ENCODE data around the gene JPT2.

The JPT2 gene

DNA sequence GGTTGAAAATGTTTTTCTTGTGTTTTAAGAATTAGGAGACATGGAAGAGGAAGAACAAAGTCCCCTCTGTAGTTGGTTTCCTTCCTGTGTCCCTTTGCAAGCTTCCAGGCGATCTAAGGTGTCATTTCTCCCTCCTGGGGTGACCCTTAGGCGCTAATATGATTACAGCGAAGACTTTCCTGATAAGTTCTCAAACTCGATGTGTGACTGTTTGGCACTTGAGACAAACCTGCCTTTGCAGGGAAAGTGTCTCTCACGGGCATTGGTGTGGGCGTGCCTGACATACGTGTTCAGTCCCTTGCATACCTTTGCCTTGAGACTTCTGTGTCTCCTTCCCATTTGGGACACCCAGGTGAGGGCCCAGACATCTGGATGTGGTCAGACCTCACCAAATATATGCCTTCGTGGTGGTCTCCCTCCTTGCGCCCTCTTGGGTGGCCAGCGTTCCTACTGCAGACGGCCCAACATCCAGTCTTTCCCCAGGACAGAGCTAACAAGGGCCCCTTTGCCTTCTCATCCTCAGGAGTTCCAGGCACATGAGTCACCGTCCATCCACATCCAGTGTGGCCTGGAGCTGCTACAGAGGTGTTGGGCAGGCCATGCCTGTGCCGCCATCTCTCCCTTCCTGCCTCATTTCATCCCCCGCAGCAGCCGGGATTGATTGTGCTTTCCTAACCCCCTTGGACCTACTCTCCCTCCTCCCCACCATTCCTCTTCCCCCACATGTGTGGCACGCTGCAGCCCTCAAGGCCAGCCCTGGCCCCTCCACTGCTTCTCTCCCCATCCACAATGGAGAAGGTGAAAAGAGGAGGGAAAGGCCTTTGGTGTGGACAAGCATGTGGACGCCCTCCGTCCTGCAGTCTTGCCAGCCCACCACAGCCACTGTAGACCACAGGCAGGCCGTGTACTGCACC, 3.1 kb upstream of the JPT2 start:
- peak; percentile 84 for DNase-seq (ENCODE audit: low read depth)

DNA sequence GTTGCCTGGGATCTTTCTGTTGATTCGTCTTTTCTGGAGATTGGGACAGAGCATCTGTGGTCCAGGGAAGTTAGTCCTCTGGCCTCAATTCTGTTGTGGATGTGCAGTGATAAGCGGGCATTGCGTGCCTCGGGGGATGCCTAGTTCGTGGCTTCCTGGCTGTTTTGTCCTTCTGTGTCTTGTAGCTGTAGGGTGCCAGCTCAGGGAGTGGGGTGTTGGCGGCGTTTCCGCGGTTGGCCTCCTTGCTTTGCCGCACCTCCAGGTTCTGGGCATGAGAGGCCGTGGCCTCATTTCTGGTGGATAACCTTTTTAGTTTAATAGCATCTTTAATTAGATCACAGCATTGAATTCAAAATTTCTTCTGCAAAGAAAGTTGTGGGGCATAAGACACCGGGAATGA, 1.4 kb upstream of the JPT2 start:
- no peak for DNase-seq (ENCODE audit: low read depth)

DNA sequence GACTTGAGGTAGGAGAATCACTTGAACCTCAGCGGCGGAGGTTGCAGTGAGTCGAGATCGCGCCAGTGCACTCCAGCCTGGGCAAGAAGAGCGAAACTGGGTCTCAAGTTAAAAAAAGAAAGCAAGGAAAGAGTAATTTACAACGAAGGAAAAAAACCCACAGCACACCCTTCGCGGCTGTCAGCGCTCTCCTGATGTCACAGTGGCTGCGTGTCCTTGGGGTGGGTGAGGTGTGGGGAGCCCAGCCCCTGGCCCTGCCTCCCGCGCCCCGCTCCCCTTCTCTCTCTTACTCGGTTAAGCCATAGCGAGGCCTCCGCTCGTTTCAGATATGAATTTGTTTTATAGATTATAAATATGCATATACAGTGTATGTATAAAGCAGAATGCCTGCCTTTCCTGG, 740 bp upstream of the JPT2 start:
- DNase-seq (ENCODE audit: low read depth) = no peak

DNA sequence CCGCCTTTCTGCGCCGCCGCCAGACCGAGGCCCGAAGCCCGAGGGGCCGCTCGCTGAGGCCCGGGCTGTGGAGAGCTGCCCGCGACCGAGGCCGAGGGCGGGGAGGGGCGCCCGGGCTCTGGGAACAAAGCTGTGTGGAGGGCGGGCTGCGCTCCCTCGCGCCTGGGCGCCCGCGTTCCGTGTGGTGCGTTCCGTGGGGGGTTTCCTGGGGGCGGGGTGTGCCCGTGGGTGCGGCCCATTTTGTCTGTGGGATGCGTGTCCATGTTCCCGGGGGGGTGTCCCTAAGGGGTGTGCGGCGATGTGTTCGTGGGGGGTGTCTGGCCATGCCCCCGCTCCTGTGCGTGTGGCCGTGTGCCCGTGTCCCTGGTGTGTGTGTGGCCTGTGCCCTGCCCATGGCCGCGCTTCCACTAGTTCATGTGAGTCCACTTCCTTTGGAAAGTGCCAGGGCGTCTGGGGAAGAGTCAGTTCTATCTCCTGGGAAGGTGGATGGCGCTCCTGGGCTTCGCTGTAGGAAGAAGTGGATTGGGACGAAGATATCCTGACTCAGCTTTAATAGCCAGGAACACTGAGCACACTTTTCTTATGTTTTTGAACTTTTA, 520 bp downstream of the JPT2 start:
- DNase-seq (ENCODE audit: low read depth) = peak; percentile 40

DNA sequence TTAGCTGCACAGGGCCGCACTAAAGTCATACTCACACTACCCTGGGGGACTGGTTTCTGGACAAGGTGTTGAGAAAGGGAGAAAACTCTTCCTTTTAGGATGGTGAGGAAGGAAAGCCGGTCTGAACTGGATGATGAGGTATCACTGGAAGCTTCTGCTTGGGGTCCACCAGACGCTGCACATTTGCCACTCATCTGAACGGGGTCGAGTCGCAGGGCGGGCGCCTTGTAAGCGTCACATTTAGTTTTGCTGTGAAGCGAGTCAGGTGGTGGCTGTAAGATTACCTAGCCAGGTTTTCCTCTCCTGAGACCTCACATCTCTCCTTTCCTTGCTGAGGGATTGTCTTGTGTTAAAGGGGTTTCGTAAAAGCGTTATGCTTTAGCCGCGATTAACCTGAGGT, 2.3 kb downstream of the JPT2 start:
- no peak for DNase-seq (ENCODE audit: low read depth)

DNA sequence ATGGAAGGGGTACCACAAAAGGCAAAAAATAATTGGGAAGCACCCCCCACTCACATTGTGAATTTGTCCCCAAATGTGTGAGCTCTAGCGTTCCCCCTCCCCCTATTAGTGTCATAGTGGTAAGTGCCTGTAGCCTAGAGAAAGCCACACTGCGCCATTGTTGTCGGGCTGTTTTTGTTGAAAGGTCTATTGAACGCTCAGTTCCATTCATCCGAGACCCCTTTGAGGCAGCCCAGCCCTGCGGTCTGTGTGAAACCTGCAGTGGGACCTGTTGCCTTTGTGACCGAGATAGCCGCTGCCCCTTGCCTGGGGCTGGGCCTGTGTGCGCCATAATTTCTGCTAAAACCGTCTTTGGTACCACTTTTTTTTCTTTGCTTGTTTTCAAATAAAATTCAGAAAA, 3.0 kb downstream of the JPT2 start:
- no peak for DNase-seq (ENCODE audit: low read depth)

DNA sequence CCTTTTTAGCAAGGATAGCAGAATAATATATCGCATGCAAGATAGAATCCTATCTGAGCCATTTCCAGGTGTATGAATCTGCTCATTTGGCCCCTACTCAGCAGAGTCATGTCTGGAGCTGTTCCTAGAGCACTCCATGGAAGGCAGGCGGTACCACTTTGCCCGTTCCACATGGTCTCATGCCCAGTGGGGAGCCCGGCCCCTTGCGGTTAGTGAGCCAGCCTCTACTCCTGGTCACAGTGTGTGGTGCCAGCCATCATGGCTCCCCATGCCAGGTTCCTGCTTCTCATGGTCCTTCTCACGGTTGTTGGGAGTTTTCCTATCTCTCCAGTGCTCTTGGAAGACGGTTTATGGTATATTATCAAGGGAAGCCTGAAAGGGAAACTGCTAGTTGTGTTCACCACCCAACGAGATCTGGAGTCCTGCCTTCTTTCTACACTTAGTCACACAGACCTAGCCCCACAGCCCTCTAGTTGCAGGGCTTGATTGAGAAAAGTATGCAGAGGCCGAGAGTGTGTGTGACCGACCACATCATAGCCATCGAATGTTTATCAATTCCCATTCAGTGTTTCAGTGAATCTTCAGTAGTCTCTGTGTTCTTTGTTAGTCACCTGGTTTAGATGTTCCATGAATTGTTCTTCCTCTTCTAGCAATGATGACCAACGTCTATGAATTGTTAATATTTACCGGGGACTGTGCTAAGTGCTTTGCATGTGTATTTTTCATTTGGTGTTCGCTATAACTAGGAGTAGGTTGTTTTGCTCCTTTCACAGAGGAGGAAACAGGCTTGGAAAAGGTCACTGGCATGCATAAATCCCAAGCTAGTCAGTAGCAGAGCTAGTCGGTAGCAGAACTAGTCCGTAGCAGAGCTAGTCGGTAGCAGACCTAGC, 9.6 kb downstream of the JPT2 start:
- DNase-seq (ENCODE audit: low read depth) = no peak

DNA sequence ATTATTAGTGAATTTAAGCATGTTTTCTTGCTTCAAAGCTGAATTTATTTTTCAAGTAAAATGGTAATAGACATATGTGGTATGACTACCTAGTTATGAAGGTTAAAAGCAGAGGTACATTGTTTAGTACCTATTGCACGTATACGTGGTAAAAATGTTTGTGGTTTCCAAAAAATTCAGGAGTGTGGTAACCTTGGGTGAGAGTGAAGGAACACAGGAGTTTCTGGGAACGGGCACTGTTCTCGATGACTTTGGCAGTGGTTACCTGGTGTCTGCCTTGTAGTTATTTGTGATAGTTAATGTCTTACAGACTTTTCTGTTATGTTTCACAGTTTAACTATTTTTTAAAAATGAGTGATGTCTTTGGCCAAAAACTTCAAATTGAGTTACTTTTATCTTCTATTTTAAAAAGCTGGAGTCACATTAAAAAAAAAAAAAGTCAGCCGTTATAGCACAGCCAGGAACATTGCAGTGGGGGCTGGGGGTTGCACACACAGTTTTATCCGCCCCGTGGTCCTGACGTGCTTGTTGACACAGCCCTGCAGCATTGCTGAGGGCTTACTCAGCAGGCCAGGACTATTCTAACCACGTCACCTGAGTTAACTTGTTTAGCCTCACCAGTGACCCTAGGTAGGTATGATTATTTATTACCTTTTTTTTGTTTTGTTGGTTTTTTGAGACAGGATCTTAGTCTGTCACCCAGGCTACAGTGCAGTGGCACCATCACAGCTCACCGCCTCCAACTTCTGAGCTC, 10.9 kb downstream of the JPT2 start:
- DNase-seq (ENCODE audit: low read depth) = peak; percentile 91

DNA sequence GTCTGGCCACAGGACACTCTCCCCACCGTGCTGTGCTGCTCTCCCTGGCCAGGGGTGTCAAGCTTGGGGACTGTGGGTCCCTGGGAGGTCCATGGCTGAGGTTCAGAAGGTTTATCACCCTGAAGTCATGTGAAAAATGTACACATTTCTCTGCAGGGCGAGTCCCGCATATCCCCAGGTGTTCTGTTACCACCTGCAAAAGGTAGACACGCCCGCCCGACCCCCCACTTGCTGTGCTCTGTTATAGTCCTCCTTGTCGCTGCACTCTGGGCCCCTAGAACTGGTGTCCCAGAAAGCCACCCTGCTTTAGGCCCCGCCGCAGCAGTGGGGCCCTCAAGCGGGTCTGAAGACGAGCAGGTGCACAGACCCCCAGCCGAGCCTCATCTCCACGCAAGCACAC, 11.8 kb downstream of the JPT2 start:
- no peak for DNase-seq (ENCODE audit: low read depth)

DNA sequence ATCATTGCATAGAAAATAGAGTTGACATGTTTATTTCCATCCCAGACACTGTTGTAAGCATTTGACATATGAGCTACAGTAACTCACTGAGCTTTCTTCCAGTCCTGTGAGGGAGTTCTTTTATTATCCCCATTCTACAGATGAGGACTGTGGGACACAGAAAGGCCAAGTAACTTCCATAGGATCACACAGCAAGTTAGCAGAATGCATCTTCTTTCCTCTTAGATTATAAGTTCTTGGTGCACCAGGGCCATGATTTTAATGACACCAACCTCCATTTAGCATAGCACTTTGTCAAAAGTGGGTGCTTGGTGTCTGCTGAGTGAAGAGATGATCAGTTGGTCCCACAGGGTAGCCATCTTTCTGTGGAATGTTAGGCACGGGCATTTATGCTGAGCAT, 12.7 kb downstream of the JPT2 start:
- no peak for DNase-seq (ENCODE audit: low read depth)

DNA sequence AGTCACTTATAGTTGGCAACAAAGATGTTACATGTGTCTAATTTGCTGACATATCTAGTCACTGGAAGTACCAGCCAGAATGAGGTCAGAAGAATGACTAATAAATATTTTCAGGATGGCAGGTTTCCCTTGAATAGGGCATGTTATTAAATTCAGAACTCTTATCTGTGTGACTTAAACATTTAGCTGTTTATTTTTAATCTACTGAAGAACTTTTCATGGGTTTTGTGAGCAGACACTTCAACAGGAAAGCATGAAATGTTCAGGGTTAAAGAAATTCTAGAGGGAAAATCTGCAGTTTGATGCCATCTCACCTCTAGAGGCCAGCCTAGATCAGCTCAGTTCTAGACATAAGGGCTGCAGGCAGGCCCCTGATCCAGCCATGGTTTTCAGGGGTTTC, 13.2 kb downstream of the JPT2 start:
- DNase-seq (ENCODE audit: low read depth) = peak; percentile 67

DNA sequence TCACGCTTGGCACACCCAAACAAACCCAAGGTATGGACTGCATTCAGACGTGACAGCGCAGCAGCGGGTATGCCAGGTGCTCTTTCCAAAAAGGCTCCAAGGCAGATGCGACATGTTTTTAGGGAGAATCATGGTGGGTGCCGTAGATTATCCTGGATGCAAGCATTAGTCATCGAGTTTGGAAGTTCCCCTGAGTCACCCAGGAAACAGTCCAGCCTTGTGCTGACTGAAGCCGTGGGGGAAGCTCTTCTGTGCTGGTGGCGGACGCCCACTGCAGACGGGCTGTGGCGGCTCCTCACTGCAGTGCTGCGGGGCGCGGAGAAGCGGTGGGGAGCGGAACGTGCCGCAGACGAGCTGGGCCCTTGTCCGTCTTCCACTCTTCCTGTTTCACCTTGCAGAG, 13.9 kb downstream of the JPT2 start:
- peak; percentile 81 for DNase-seq (ENCODE audit: low read depth)

DNA sequence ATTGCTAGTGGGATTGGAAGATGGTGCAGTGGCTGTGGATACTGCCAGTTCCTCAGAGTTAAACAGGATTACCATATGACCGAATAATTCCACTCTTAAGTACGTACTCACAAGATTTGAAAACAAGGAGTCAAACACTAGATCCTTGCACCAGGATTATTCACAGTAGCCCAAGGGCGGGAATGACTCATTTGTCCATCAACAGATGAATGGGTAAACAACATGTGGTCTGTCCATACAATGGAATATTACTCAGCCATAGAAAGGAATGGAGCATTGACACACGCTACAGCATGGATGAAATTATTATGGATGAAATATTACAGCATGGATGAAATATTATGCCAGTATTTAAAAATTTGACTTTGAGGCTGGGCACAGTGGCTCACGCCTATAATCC, 18.8 kb downstream of the JPT2 start:
- no peak for DNase-seq (ENCODE audit: low read depth)

DNA sequence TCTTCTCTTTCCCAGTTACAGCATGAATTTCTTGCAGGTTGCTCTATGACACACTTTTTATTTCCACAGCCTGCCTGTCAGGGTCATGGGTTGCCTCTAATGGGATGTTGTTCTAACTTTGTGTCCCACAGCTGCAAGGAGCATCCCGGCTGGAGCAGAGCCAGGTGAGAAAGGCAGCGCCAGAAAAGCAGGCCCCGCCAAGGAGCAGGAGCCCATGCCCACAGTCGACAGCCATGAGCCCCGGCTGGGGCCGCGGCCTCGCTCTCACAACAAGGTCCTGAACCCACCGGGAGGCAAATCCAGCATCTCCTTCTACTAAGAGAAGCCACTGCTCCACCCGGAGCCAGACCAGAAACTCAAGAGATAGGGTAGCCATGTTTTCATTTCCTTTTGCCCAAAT, 20.6 kb downstream of the JPT2 start:
- DNase-seq (ENCODE audit: low read depth) = no peak

DNA sequence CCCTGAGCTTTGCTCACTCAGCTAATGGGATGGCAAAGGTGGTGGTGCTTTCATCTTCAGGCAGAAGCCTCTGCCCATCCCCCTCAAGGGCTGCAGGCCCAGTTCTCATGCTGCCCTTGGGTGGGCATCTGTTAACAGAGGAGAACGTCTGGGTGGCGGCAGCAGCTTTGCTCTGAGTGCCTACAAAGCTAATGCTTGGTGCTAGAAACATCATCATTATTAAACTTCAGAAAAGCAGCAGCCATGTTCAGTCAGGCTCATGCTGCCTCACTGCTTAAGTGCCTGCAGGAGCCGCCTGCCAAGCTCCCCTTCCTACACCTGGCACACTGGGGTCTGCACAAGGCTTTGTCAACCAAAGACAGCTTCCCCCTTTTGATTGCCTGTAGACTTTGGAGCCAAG, 22.2 kb downstream of the JPT2 start:
- DNase-seq (ENCODE audit: low read depth) = no peak

DNA sequence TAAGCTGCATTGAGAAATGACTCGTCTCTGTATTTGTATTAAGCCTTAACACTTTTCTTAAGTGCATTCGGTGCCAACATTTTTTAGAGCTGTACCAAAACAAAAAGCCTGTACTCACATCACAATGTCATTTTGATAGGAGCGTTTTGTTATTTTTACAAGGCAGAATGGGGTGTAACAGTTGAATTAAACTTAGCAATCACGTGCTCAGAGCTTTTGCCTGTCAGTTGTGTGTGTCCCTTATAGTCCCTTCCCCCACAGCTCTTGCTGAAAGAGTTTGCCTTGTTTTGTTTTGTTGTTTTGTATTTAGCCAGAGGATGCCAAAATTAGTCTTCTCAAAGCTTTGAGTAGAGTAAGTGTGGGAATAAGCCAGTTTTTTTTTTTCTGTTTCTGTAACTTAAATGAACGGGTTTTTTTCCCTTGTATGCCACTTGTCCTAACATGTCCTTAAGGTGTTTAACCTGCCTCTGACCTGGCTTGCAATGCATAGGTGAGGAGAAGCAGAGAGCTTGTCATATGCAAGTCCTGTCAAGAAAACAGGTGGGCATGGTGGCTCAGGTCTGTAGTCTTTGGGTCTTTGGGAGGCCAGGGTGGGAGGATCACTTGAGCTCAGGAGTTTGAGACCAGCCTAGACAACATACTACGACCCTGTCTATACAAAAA, 23.3 kb downstream of the JPT2 start:
- no peak for DNase-seq (ENCODE audit: low read depth)

DNA sequence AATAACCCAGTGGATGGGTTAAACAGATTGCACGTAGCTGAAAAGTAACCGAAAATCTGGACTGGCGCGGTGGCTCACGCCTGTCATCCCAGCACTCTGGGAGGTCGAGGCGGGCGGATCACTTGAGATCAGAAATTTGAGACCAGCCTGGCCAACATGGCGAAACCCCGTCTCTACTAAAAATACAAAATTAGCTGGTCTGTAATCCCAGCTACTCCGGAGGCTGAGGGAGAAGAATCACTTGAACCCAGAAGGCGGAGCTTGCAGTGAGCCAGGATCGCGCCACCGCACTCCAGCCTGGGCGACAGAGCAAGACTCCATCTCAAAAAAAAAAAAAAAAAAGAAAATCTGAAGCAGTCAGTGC, 27.2 kb downstream of the JPT2 start:
- peak; percentile 10 for DNase-seq (ENCODE audit: low read depth)

DNA sequence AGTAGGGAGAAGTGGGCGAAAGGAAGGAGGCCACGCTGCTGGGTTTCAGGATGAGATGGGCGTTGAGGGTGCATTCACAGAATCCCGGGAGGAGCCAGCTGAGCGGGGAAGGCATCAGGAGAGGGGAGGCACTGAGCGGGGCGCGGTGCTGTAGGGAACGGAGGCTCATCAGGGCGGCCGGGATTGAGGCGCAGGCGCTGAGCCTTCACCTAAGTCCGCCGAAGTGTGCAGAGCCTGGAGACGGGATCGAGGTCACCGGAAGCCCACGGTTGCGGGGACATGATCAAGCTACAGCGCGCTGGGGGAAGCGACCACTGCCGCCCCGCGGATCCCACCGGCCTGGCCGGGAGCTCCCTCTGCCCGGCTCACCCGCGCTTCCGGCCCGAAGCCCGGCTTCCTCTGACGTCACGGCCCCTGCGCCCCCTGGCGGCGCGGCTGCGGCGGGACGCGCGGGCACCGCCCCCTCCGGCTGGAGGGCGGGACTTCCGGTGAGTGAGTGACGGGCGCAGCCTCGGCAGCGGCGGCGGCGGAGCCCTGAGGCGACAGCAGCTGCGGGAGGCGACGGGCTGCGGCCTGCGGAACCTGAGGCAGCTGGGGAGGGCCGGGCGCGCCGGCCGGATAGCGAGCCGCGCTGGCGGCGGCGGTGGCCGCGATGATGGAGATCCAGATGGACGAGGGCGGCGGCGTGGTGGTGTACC, 27.8 kb downstream of the JPT2 start, which contains the start of gene MAPK8IP3:
Gene MAPK8IP3, plus strand, starts transcription at position 508 of the 698 bp plus-strand sequence. Its CDS starts 145 bp downstream, at position 653.
- DNase-seq (ENCODE audit: low read depth) = peak; percentile 70

DNA sequence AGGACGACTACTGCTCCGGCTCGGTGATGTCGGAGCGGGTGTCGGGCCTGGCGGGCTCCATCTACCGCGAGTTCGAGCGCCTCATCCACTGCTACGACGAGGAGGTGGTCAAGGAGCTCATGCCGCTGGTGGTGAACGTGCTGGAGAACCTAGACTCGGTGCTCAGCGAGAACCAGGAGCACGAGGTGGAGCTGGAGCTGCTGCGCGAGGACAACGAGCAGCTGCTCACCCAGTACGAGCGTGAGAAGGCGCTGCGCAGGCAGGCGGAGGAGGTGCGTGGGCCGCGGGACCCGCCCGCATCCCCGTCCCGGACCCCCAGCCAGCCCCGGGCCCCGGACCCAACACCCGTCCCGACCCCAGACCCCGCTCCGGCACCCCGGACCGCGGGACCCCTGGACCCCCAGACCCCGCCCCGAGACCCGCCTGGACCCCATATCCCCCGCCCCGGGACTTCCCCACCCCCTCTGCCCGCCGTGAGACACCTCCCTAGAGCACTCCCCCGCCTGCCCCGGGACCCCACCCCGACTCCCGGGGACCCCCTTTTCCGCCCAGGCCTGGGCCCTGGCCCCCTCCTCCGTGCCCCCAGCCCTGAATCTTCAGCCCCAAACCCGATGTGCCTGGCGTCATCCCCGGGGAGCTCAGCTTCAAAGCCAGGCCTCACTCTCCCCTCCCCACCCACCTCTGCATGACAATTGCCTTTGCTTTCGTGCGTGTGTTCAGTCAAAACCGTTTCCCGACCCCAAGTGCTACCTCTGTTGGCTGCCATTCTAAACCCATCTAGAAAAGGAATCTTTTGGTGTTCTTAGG, 28.5 kb downstream of the JPT2 start:
- peak; percentile 34 for DNase-seq (ENCODE audit: low read depth)
